Central memory CD8-positive, alpha-beta T cell (primary cell): ENCODE measurements around the gene TIMM8A.

Experiments used
- ATAC-seq: fragments of 150-1000 bp; cut with Tn5 transposase; replicated peaks from 2 replicates; pipeline ENCODE4 v1.10.0; 2022; ENCODE audit warnings: mild to moderate bottlenecking, moderate FRiP score, moderate number of reproducible peaks; ENCODE audit not compliant: poor library complexity, severe bottlenecking; ENCODE audit errors: extremely low read depth
- DNase-seq, 2 donors: peaks; one replicate each; pipeline ENCODE4 v3.0.0; 2021; ENCODE audit warnings: low spot score in 2 of 2
- H3K27ac Mint-ChIP-seq: one replicate; pipeline ENCODE4 v1.8.0; 2022; ENCODE audit warnings: low read depth, mild to moderate bottlenecking, moderate library complexity, mixed read lengths
- H3K27me3 Mint-ChIP-seq: one replicate; pipeline ENCODE4 v1.8.0; 2022; ENCODE audit warnings: mixed read lengths
- H3K36me3 Mint-ChIP-seq: one replicate; pipeline ENCODE4 v1.8.0; 2022; ENCODE audit warnings: mild to moderate bottlenecking, moderate library complexity, mixed read lengths; ENCODE audit not compliant: insufficient read depth
- H3K4me1 Mint-ChIP-seq: one replicate; pipeline ENCODE4 v1.8.0; 2022; ENCODE audit warnings: mixed read lengths
- H3K4me3 Mint-ChIP-seq: one replicate; pipeline ENCODE4 v1.8.0; 2022; ENCODE audit warnings: mild to moderate bottlenecking, moderate library complexity, mixed read lengths
- H3K9me3 Mint-ChIP-seq: one replicate; pipeline ENCODE4 v1.8.0; 2022; ENCODE audit warnings: mixed read lengths

The TIMM8A gene

DNA sequence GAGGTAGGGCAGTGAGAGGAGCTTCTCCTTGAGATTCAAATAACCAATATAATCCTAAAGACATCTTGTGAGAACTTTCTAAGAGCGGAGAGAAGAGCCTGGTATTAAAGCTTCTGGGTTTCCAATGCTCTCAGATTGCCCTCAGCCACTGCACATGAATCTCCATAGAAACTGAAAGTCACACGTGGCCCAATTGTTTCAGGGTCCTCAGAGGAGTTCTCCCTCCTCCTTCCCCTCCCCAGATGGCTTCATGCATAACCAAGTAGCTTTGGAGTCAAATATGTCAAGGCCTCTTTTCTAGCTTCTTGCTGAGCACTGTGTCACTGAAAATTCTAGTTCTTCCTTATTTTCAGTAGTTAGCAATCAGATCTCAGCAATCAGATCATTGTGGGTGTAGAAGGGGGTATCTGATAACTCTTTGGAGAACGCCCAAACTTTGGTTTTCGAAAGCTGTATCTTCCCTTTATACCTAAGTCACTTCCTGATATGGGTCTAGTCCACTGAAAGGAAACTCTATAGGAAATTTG is 35.2 kb upstream of the TIMM8A start:
- Mint-ChIP-seq H3K4me1 (no peaks in the 10 kb centered on the region), H3K27ac (no peak overlapping the region), H3K9me3 (no peaks in the 10 kb centered on the region), H3K27me3 (no peaks in the 10 kb centered on the region), H3K4me3 (no peak overlapping the region), H3K36me3 (peaks cover 2% of the 10 kb centered on the region)
- no peak for DNase-seq
- no peak for ATAC-seq

DNA sequence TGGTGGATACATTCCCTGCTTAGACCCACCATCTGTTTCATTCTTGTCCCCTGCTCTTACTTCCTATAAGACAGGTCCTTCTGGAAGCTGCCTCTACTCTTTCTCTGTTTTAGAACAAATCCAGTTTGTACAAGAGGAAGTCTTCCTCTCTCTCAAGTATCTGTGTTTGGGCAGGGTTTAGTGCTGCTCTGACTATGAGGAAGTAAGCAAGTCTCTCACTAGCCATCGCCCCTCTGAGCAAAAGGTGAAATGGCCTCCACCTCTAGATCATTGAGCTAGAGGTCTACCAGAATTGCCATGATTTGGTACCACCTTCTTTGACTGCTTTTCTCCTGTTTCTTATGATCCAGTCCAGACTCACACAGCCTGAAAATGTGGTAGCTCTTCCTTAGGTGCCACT is 29.0 kb upstream of the TIMM8A start:
- DNase-seq (no peak), ATAC-seq (no peak)
- Mint-ChIP-seq H3K4me3 (no peak overlapping the region), H3K27ac (no peak overlapping the region), H3K9me3 (no peaks in the 10 kb centered on the region), H3K36me3 (peaks cover 1% of the 10 kb centered on the region), H3K4me1 (no peaks in the 10 kb centered on the region), H3K27me3 (no peaks in the 10 kb centered on the region)

DNA sequence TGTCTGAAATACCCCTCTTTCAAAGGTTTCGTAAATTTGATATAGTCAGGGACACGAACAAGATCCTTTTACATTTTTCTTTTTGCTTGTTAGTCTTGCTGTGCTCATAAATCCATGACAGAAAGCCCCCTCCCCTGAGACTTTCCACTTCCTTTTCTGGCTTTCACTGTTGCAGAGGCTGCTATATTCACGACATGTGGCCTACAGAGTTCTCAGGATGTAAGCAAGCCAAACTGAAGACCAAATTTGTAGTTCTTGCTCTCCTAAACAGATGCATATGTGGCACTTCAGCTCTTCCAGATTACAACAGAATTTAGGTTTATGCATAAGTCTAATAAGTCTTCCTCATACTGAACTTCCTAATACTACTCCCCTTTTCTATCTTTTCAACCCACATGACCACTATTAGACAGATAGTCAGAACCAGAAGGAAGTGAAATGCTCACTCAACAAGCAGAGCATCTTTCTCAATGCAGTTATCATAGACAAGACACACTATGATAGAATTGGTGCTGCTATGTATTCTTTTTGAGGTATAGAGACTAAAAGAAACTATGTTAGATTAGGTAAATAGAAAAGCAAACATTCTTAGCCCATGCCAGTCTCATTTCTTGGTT is 22.5 kb upstream of the TIMM8A start:
- no peaks in the 10 kb centered on the region for H3K9me3 Mint-ChIP-seq
- H3K27ac Mint-ChIP-seq, result no peak overlapping the region
- ATAC-seq, result no peak
- no peaks in the 10 kb centered on the region for H3K4me1 Mint-ChIP-seq
- peaks cover 4% of the 10 kb centered on the region for H3K36me3 Mint-ChIP-seq
- no peak for DNase-seq
- peaks cover 9% of the 10 kb centered on the region for H3K27me3 Mint-ChIP-seq
- H3K4me3 Mint-ChIP-seq, result no peak overlapping the region

DNA sequence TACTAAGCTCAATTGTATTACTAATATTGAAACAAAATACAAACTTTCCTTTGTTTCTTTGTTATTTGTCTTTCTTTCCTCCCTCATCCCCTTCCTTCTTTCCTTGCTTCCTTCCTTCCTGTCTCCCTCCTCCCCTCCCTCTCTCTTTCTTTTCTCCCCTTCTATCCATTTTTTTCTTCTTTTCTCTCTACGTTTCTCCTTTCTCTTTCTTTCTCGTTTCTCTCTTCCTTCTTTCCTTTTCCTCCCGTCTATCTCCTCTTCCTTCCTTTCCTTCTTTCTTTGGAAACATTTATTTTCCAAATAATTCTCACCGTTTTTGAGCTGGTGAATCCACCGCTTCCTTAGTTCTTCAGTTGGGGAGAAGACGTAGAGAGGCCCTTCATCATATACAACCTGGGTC is 21.1 kb upstream of the TIMM8A start:
- H3K27ac Mint-ChIP-seq, result peak overlapping the region; percentile 57
- no peak for ATAC-seq
- H3K4me3 Mint-ChIP-seq, result no peak overlapping the region
- H3K36me3 Mint-ChIP-seq, result peaks cover 4% of the 10 kb centered on the region
- no peak for DNase-seq
- H3K4me1 Mint-ChIP-seq, result no peaks in the 10 kb centered on the region
- H3K27me3 Mint-ChIP-seq, result peaks cover 9% of the 10 kb centered on the region
- H3K9me3 Mint-ChIP-seq, result no peaks in the 10 kb centered on the region

DNA sequence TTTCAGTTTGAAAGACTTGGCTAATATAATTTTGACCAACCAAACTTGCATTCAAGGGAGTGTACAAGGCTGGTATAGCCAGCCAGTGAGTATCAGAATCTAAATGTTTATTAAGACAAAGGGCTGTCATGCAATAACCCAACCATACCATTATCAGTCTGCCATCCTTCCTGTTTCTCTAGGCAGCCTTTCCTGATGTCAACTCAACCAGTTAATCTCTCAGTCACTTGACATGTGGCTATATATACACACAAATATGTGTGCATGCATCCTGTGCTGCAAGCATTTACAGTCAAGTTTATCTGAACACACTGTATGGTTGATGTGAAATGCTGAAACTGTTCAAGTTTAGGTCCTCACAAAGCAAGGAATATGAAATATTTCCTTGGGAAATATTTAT is 20.3 kb upstream of the TIMM8A start:
- no peak for DNase-seq

DNA sequence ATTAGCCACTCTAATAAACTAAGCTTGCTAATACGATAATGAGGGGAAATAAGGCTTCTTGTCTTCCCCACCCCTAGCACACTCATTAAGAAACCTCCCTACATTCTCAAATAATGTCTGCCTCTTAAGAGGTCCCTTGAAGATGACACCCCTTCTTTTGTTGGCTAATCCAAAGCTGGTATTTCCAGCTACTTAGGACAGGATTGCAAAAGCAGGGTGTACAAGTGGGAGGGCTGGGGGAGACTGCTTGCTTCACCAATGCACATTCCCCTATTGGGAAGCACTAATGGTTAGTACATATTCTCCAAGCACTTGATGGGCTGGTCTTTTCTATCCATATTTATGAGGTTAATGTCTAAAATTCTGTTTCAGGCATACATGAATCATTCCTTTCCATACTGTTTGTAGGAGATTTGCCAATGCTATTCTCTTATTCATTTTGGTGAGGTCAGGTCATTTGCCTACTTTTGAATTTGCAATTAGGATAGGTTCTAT is 16.8 kb upstream of the TIMM8A start:
- Mint-ChIP-seq H3K4me3 (no peak overlapping the region), H3K9me3 (no peaks in the 10 kb centered on the region), H3K27ac (no peak overlapping the region), H3K4me1 (no peaks in the 10 kb centered on the region), H3K27me3 (peaks cover 9% of the 10 kb centered on the region), H3K36me3 (no peaks in the 10 kb centered on the region)
- ATAC-seq (no peak), DNase-seq (no peak)

More for the DNA sequence above, 20.3 kb upstream of the TIMM8A start:
- Mint-ChIP-seq H3K27me3 (peaks cover 9% of the 10 kb centered on the region), H3K36me3 (peaks cover 3% of the 10 kb centered on the region), H3K4me1 (no peaks in the 10 kb centered on the region), H3K27ac (no peak overlapping the region), H3K9me3 (no peaks in the 10 kb centered on the region), H3K4me3 (no peak overlapping the region)
- ATAC-seq, result no peak

DNA sequence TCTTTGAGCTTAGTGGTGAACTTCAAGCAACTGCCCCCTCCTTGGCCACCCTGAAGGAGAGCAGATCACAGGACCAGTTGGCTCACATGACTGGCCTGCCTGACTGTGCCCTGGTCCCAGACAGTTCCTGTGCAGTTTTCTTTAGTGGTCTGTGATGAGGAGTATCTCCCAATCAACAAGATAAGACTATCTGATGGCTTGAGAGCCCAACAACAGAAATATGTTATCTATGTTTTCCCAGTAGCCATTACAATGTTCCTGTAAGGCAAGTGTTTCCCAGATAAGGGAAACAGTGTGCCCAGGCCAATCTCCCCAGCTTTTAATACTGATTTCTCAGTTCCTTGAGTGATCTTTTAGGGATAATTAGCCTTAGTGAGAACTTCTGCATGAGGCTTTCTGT is 14.2 kb upstream of the TIMM8A start:
- H3K9me3 Mint-ChIP-seq, result no peaks in the 10 kb centered on the region
- ATAC-seq, result no peak
- H3K27ac Mint-ChIP-seq, result no peak overlapping the region
- H3K4me3 Mint-ChIP-seq, result no peak overlapping the region
- H3K36me3 Mint-ChIP-seq, result no peaks in the 10 kb centered on the region
- no peaks in the 10 kb centered on the region for H3K4me1 Mint-ChIP-seq
- no peaks in the 10 kb centered on the region for H3K27me3 Mint-ChIP-seq
- DNase-seq, result no peak

DNA sequence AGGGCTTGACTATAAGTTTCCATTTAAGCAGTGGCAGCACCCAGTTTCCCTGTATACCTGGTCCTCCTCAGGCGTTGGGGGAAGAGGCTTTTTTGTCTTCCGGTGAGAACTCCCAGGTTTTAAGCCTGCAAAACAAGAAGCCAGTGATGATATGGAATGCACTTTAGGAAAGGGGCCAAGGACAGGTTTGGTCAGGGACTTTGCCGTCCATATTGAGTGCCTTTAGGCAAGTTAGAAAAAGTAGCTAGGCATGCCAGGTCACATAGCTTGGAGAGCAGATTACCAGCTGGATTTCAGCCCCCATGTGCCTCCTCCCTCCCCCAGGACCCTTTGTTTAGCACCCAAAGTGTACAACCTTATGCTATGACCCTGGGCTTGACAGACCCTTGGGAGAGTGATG is 13.6 kb upstream of the TIMM8A start:
- DNase-seq (no peak), ATAC-seq (no peak)
- Mint-ChIP-seq H3K36me3 (no peaks in the 10 kb centered on the region), H3K27me3 (no peaks in the 10 kb centered on the region), H3K27ac (no peak overlapping the region), H3K9me3 (no peaks in the 10 kb centered on the region), H3K4me3 (no peak overlapping the region), H3K4me1 (no peaks in the 10 kb centered on the region)

DNA sequence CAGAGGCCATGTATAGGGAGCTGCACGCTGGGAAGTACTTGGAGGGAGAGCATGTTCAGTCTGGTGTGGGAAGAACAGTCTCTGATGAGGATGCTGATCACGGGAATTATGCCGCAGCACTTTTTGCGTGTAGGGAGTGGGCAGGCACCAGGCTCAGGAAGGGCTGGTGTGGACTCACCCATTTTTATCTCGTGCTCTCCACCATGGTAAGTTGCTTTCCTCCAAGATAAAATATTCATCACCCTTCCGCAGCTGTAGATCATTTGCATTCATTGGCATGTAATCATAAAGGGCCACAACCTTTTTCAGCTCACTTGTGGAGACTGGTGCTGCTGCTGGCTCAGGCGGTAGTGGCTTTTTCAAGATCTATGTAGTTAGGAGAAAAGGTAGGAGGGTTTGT is 11.8 kb upstream of the TIMM8A start:
- H3K4me3 Mint-ChIP-seq, result no peak overlapping the region
- no peaks in the 10 kb centered on the region for H3K27me3 Mint-ChIP-seq
- DNase-seq, result no peak
- no peaks in the 10 kb centered on the region for H3K9me3 Mint-ChIP-seq
- no peaks in the 10 kb centered on the region for H3K4me1 Mint-ChIP-seq
- no peaks in the 10 kb centered on the region for H3K36me3 Mint-ChIP-seq
- no peak overlapping the region for H3K27ac Mint-ChIP-seq
- no peak for ATAC-seq

DNA sequence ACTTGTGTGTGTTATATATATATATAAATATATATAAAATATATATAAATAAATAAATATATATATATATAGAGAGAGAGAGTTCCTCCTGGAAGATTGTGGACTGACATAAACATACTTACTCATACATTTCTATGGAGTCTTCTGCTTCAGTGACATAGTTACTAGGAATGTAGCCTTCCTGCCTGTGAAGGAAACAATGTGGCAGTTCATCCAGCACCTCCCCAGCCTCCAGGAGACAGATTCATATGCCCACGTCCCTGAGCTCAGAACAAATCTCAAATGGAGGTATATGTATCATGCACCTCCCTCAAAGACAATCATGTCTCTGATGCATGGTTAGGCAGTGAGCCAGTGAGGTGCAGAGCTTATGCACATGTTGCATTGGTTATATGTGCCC is 11.4 kb upstream of the TIMM8A start:
- Mint-ChIP-seq H3K4me3 (no peak overlapping the region), H3K27me3 (no peaks in the 10 kb centered on the region), H3K36me3 (no peaks in the 10 kb centered on the region), H3K27ac (no peak overlapping the region), H3K4me1 (no peaks in the 10 kb centered on the region), H3K9me3 (no peaks in the 10 kb centered on the region)
- DNase-seq, result no peak
- ATAC-seq, result no peak

DNA sequence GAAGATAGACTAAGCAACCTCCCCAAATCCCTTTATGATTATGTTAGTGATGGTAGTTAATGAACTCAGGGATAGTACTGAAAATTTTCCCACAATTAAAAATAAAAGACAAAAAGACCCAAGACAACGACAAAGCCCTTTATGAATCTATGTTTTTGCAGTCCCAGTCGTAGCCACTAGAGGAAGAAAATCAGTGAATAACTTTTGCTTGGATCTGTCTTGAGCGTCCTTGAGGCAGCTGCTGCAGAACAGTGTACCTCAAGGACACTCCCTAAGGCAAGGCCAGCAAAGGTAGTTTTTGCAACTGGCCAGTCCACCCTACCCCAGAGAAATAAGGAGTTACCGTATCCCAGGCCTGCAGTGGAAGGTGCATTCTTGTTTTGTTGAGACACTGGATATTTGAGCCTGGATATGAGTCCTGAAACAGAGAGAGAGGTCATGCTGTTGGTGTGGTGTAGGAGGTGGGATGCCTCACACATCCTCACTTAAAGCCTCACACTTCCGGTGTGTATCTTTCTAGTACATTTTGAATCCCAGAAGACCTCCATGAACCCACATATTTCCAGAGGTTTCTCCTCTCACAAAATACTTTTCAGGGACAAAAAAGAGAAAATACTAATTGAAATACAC is 8.7 kb upstream of the TIMM8A start:
- H3K36me3 Mint-ChIP-seq, result no peaks in the 10 kb centered on the region
- H3K27me3 Mint-ChIP-seq, result no peaks in the 10 kb centered on the region
- no peak for ATAC-seq
- no peak for DNase-seq
- no peaks in the 10 kb centered on the region for H3K9me3 Mint-ChIP-seq
- H3K27ac Mint-ChIP-seq, result no peak overlapping the region
- no peaks in the 10 kb centered on the region for H3K4me1 Mint-ChIP-seq
- H3K4me3 Mint-ChIP-seq, result no peak overlapping the region

DNA sequence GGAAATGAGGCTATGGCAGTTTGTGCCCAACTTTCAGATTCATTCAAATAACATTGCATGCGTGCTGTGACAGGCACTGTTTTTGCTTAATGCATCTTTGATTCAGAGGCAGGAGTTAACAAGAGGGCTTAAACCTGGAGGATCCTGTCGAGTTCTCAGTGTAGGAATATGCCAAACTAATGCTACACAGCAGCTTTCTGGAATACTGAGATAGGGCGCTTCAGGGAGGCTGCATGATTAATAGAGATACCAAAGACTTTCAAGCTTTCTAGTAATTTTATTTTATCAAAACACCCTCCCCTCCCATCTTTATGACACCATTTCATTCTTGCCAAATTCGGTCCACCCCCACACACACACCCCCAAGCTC is 636 bp upstream of the TIMM8A start:
- H3K4me3 Mint-ChIP-seq, result peak overlapping the region; percentile 86
- ATAC-seq, result no peak

DNA sequence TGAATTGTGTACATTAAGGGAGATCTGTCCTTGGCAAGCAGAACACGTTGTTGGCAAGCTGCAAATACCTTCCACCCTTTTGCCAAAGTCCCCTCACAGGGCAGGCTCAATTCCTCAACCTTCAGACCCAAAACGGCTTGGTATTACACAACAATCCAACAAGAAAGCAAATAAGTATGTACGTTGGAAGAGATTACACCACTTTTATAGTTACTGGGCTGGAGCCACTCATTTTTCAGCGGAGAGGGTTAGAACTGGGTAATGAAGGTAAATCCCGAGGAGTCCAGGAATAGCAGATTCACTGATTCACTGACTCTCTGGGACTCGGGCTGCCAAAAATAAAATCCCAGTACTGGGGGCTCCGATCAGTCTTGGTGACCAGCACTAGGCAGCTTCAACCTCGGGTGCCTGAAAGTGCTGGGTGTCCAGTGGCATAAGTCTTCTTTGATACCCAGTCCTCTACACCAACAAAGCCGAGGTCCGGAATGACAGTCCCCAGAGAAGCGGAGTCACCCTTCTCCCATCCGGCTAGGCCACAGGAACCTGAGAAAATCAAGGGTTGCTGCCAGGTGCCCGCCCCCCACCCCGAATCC is 587 bp downstream of the TIMM8A start:
- ATAC-seq, result peak; percentile 8
- H3K4me3 Mint-ChIP-seq, result peak overlapping the region; percentile 86
- DNase-seq, result no peak
- peak overlapping the region; percentile 72 for H3K27ac Mint-ChIP-seq
- no peaks in the 10 kb centered on the region for H3K9me3 Mint-ChIP-seq
- H3K4me1 Mint-ChIP-seq, result peaks cover 5% of the 10 kb centered on the region
- H3K36me3 Mint-ChIP-seq, result peaks cover 10% of the 10 kb centered on the region
- no peaks in the 10 kb centered on the region for H3K27me3 Mint-ChIP-seq

More for the DNA sequence above, 636 bp upstream of the TIMM8A start:
- no peak for DNase-seq
- Mint-ChIP-seq H3K27ac (peak overlapping the region; percentile 72), H3K27me3 (no peaks in the 10 kb centered on the region), H3K9me3 (no peaks in the 10 kb centered on the region), H3K4me1 (peaks cover 5% of the 10 kb centered on the region), H3K36me3 (peaks cover 7% of the 10 kb centered on the region)
